GM04504 (cell line): ENCODE measurements around the gene RNF125.
"Not testable (repeated sequence)": the region's sequence is repeated elsewhere in the genome, so short reads cannot be mapped to it uniquely, and the experiment has no call there.

Experiments
- DNase-seq: peaks from one replicate; pipeline ENCODE4 v3.0.0-alpha.2; 2012; ENCODE audit warnings: low read depth

The RNF125 gene

GRCh38 chr18:32018331-32019250 is at the start of gene RNF125:
RNF125 (plus strand) TSS chr18:32018825; CDS start chr18:32018864, 39 bp downstream.
- peak; percentile 35 for DNase-seq

GRCh38 chr18:31970617-31971016 is 48.0 kb upstream of the RNF125 start:
- no peak for DNase-seq

GRCh38 chr18:31973929-31974546 is 44.6 kb upstream of the RNF125 start:
- DNase-seq: no peak

- no peak for DNase-seq
Measured at GRCh38 chr18:31976242-31976641, 42.4 kb upstream of the RNF125 start.

GRCh38 chr18:31977270-31977872 is 41.3 kb upstream of the RNF125 start:
- peak; percentile 16 for DNase-seq

- DNase-seq: no peak
Measured at GRCh38 chr18:31978616-31979015, 40.0 kb upstream of the RNF125 start.

GRCh38 chr18:31979714-31980113 is 38.9 kb upstream of the RNF125 start:
- DNase-seq: no peak

- no peak for DNase-seq
Measured at GRCh38 chr18:31980863-31981262, 37.8 kb upstream of the RNF125 start.

- no peak for DNase-seq
Measured at GRCh38 chr18:31983020-31983419, 35.6 kb upstream of the RNF125 start.

GRCh38 chr18:31983976-31984375 is 34.6 kb upstream of the RNF125 start:
- no peak for DNase-seq

GRCh38 chr18:31990823-31991222 is 27.8 kb upstream of the RNF125 start:
- DNase-seq: no peak

- DNase-seq: no peak
Measured at GRCh38 chr18:31996007-31996406, 22.6 kb upstream of the RNF125 start.

- DNase-seq: no peak
Measured at GRCh38 chr18:31998880-31999412, 19.7 kb upstream of the RNF125 start.

- not testable (repeated sequence) for DNase-seq
Measured at GRCh38 chr18:32001141-32001540, 17.5 kb upstream of the RNF125 start.

GRCh38 chr18:32003822-32004221 is 14.8 kb upstream of the RNF125 start:
- not testable (repeated sequence) for DNase-seq

- no peak for DNase-seq
Measured at GRCh38 chr18:32010124-32010721, 8.4 kb upstream of the RNF125 start.

GRCh38 chr18:32011193-32011592 is 7.4 kb upstream of the RNF125 start:
- DNase-seq: no peak

GRCh38 chr18:32019251-32019948 is 775 bp downstream of the RNF125 start:
- no peak for DNase-seq

GRCh38 chr18:32019949-32020625 is 1.5 kb downstream of the RNF125 start:
- not testable (repeated sequence) for DNase-seq

- DNase-seq: no peak
Measured at GRCh38 chr18:32021756-32022564, 3.3 kb downstream of the RNF125 start.
